CD4-positive, alpha-beta T cell treated with Interleukin-10 for 1 hour (primary cell): ENCODE measurements around the gene HPCA.

Experiments used
- DNase-seq: peaks from one replicate; pipeline ENCODE4 v3.0.0-alpha.2; 2020

Gene HPCA

DNA sequence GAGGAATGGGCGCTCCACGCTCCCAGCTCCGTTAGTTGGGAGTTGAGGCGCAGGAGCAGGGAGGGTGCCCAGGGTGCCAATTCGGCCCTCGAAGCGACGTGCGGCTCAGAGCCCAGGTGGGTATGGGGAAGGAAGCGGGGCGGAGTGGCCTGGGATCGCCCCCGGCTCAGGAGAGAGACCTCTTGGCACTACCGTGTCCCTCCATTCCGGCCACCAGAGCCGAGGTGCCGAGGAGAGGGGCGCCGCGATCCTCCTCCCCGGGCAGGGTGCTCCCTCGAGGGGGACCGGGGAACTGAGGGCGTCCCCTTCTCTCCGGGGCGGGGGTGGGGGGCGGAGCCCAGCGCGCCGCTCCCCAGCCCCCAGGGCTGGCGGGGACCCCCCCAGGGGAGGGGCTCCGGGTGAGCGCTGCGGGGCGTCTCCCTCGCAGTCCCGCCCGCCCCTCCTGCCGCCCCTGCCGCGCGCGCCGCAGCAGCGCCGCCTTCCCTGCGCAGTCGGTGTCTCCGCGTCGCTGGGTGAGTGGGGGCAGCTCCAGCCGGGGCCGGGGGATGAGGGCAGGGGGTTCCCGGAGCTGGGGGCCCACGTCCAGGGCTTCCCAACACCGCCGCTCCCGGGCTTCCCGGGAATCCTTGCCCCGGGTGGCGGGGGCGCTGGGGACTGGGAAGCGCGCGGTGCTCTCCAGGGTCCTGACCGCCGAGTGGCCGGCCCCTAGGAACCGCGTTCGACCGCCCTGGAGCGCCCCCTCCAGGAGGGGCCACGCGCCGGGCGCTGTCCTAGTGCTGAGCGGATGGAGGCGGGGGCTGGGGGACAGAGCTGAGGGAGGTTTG lies at the start of gene HPCA:
HPCA (plus strand) TSS at position 488 of the 824 bp plus-strand sequence. CDS start 2,408 bp downstream, outside the sequence.
- no peak for DNase-seq

DNA sequence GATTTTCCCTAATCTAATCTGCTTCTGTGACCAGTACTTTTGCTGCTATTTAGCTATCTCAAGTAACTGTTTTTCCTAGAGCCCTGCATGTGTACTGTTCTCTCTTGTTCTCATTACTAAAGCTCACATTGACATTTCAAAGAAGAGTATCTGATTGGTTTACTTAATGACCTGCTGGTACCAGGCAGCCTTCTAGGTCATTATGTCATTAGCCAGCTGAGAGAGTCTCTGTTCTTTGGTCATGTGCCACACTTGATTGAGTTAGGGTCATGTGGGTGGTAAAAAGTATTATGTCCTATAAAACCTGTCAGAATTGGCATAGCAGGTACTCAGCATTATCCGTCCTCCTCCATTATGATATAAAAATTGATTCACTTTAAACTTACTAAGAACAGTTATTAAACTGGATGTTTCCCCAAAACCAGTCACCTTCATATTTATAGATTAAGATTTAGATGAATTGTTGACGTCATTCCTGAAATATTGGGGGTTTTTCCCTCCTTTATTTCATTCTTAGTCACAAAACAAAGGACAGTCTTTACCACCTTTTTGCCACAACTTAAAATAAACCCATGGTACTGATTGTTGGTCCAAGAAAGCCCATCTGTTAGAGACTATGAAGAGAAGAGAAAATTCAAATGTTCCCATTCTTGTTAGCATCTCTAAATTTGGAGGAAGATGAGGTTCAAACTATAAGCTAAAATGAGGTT lies 37.8 kb upstream of the HPCA start:
- DNase-seq: no peak

DNA sequence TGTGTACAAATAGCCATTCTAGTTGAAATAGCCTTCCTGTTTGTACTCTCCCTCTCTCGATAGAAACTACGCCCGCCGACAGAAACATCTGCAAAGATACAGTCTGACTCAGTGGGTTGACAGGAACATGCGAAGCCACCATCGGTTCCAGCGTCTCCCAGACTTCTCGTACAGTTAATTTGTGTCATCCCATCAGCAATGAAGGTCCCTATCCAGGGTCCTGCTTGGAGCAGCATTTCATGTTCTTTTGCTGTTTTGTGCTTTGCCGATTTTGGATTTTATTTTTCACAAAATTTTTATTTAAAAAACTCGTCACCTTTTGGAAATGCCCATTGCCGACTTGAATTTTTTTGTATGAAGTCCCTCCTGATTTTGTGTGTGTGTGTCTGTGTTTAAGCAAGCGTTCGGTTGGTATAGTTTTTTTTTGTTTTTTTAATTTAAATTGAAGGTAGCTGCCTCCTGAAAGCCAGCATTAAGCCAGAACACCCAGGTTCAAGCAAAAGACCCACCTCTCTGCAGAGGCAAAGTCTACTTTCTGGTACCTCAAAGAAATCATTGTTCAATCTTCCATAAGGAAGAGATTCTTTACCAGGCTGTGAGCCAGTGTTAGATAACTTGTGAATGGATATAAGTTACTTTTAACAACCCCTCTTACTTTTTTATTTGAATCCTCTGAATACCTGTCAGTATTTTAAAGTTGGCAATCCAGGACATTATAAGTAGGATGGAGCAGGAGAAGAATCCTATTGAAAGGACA lies 30.3 kb upstream of the HPCA start:
- no peak for DNase-seq

DNA sequence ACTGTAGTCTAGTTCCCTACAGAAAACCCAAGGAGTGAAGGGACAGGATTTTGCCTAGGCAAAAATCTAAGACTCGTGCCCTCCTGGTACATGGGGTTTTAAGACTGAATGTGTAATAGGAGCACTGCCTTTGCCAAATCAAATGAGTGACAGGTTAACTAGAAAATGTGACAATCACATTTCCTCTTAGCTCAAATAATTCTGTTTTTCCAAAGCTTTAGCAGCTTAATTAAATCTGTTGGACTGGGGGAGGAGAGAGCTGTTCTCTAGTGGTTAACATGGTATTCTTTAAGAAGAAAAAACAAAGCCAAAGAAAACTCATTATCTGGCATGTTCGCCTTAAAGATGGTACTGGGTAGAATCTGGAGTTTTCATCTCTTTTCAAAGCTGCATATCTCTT lies 28.2 kb upstream of the HPCA start:
- no peak for DNase-seq

DNA sequence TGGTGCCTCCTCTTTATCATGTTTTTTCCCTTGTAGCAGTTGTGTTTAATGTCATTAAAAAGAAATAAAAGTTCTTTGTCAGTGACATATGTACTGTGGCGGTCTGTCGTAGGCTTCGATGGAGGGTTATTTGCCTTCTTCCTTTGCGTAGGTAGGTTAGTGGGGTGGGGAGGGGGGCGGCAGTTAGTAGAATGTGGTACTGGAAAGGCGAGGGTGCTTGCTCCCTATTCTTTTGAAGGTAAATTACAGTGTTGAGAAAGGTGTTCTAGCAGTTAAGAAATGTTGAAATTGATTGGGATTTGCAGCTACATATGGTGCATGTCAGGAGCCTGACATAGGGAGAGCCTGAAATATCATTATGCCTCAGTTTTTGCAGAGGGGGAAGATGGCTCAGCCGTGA lies 27.5 kb upstream of the HPCA start:
- no peak for DNase-seq

DNA sequence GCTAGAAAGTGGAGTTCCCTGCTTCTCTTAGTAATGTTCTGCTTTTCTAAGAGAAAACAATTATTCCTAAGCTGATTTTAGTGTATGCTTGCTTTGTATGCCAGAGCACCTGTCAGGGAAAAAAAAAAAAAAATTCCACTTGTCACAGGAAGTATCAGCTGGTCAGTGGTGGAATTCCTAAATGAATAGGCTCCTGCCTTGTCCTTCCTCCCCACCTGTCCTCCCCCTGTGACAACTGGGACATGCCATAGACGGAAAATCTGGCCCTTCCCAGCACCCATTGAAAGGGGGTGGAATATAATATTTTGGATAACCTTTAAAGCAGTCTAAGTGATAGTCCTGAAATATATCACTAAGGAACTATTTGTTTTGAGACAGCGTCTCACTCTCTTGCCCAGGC lies 26.4 kb upstream of the HPCA start:
- no peak for DNase-seq

DNA sequence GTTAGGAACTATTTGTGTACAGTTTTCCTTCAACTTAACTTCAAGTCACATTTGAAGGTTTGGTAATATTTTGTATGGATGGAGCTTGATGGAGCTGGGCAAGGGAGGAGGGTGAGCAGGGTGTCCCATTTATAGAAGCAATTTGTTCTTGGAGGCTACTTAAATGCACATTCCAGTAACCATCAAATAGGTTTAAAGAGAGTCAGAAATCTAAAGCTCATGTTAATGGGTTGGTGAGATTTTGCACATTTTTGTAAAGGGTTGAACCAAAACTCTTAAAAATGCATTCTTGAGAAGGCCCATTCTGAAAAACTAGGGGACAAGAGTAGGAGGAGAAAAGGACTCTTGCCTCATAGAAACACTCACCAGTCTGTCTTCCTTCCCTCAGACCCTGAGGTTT lies 25.7 kb upstream of the HPCA start:
- DNase-seq: no peak

DNA sequence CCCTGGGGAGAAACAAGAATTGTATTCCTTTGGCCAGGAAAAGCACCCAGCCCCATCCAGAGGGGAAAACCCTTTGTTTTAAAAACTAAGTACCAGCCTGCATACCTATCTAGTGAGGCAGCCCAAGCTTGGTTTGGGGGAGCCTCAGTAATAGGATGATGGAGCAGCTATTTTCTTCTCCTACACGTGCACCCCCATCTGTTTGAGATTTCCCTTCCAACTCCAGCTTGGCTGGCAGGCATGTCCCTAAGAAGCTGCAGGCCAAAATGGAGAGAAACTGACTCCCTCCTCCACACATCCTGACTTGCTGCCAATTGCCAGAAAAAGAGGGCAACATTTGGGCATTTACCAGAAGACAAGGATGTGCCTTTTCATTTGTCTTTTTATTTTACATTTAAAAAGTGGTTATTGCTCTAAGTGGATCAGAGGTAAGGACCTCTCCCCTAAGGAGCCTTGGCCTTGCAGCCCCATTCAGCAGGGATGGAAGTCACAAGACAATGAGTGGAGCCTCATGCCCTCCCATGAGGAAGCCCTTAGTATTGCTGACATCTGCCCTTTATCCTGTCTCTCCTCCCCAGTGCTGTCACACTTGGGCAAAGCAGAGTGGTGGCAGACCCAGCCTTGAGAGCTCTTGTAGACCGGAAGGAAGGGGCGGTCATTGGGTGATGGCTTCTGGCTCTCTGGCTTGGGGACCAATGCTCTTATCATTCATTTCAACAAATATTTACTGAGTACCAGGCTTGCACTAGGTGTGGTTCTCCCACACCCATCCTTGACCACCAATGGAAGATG lies 24.2 kb upstream of the HPCA start:
- no peak for DNase-seq

DNA sequence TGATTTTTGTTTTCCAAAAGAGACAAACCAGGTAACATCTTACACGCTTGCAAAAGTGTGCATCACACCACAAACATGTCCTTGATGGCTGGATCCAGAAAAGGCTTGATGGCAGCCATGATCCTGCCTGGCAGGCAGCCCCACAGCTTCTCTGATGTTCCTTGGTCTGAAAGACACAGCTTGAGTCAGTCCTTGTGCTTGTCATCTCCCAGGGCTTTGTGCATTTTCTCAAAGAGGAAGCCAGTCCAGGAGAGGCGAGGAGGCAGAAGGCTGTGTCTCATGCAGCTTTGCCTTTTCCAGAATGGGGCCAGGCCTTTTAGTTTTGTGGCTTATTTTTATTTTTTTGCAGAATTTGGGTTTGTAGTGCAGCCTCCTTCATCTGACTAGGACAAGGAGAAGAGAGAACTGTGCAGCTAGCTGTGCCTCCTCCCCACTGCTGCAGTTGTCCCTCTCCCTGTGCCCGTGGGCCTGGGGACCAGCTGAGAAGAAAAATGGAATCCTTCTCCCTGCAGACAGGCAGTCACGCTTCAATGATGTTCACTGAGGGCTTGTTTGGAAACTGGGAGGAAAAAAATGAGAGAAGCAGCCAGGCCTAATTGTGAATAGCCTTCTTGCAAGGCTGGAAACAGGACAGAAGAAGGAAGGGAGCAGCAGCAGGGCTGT lies 22.9 kb upstream of the HPCA start:
- DNase-seq: no peak

DNA sequence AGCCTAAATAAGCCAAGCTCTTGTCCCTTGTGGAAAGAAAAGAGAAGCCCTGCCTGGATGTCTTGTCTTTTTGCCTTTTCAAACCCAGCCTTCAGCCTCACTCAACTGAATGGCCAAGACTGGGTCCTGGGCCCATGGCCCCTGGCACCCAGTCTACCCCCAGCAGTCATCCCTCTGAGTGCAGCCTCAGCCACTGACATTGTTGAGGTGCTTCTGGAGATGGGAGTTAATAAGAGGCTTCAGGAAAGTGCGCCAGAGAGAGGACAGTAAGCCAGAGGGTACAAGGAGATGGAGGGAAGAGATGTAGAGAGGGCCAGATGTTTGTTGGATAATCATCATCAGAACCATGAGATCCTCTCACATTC lies 22.4 kb upstream of the HPCA start:
- no peak for DNase-seq

DNA sequence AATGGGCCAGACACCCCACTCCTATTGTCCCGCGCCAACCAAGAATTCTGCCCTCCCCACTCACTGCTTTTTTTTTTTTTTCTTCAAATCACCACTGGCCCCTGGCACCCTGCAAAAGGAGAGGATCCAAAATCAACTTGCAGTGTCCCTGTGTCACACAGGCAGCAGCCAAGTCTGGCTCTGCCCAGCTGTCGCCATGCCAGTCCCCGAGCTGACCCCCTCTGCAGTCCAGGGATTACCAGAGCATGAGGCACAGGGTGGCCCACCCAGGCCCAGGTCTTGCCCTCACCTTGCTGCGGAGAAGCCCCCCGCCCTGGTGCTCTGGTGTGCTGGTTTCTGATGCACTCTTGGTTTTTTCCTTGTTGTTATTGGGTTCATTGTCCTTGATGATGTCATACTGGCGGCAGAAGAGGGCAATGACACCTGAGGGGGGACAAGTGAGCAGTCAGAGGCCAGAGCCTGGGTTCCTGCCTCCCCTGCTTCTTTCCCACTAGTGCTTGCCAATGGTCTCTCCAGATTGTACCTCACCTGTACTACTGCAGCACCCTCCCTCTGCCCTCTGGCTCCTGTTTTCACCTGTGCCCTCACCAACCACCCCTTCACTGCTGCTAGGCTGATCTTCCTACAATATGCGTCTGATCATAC lies 21.8 kb upstream of the HPCA start:
- no peak for DNase-seq

DNA sequence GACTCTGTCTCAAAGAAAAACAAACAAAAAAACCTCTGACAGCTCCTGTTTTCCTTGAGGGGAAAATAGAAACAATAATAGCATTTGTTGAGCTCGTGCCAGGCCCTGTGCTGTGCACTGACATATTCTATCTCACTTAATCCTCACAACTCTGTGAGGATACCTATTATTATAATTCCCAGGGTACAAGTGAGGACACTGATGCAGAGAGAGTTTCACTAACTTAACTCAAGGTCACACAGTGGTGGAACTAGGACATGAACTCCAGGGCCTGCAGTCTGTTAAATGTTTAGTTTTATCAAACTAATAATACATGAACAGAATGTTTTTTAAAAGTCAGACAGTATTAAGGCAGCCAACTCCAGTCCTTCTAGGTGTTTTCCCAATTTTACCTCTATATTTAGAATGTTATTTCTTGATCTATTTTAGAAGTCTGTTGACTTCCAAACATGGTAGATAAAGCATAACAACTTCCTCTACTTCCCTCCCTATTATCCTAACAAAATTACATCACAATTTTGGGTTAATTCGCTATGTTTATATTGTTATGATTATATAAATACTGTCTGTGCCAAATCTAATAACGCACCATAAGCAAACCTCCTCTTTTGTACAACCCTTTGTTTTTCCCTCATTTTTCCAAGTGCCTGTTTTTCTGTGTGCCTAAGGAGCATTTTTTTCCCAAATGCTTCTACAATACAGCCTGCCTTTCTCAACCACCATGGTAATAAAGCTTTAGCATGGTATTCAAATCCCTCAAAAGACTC lies 20.5 kb upstream of the HPCA start:
- no peak for DNase-seq

DNA sequence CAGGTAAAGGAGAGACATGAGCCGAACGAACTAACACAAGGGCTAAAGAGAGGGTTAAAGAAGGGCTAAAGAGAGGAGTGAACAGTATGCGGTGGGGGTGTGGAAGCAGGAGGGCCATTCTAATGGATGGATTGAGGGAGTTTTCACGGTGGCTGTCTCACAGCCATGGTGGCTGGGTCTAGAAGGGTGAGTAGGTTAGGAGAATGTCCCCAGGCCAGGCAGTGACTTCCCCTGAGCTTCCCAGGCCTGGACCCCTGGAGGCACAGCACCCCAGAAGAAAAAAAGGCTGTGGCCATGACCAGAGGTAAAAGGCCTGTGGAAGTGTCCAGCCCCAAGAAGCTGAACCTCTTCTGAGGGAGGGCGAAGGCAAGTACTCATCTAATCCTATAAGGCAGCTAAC lies 19.1 kb upstream of the HPCA start:
- no peak for DNase-seq

DNA sequence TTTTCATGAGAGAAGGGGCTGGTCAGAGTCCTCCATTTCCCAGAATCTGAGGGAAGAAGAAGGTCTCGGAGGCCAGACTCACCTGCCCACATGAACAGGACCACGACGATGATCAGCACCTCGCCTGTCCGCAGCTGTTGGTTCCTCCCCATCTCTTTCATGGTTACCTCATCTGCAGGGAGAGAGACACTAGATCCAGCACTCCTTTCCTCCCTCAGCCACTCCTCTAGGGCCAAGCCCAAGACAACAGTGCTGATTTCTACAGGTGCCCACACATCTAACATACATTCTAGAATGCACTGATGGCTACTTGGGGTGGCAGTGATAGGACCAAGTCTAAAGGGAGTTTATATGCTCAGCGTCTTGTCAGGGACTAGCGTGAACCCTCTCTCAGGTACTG lies 18.6 kb upstream of the HPCA start:
- no peak for DNase-seq

DNA sequence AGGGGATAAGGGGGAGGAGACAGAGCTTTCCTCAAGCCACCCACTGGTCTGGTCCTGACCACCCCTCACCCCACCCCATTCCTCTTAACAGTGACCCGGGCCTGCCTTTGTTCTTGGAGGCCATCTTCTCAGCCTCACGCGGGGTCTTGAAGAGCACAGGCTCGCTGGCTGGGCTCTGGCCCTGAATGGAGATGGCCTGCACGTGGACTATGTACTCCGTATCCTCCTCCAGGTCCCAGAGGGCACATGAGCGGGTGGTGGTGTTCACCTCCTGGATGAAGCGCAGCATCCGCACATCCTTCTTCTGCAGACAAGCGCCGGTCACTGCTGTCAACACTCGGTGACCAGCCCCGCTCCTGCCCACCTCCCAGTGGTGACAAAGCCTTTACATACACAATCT lies 18.2 kb upstream of the HPCA start:
- DNase-seq: no peak

DNA sequence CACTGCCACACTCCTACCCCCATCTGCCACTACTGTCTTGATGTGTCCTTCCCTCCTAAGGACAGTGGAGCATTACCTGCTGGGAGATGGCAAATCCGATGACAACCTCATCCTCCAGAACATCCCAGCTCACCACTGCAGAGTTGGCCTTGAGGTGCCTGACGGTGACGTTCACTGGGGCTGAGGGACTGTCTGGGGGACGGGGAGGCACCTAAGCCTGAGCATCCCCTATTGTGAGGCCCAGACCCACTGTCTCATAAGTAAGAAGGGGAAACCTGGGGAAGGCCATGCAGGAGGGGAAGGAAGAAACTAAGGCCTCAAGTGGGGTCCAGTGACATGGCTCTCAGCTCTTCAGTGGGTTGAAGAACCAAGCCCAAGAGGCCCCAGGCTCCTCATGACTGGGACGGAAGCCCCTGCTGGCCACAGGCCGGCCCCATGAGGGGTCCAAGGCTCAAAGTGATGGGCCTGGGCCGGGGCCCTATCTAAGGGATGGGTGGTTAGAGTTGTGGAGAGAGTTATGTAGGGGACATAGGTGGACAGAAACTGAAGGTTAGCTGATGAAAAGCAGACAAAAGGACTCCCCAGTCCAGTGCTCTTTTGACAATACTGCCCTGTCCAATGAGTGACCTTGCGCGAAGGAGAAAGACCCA lies 17.4 kb upstream of the HPCA start:
- no peak for DNase-seq

DNA sequence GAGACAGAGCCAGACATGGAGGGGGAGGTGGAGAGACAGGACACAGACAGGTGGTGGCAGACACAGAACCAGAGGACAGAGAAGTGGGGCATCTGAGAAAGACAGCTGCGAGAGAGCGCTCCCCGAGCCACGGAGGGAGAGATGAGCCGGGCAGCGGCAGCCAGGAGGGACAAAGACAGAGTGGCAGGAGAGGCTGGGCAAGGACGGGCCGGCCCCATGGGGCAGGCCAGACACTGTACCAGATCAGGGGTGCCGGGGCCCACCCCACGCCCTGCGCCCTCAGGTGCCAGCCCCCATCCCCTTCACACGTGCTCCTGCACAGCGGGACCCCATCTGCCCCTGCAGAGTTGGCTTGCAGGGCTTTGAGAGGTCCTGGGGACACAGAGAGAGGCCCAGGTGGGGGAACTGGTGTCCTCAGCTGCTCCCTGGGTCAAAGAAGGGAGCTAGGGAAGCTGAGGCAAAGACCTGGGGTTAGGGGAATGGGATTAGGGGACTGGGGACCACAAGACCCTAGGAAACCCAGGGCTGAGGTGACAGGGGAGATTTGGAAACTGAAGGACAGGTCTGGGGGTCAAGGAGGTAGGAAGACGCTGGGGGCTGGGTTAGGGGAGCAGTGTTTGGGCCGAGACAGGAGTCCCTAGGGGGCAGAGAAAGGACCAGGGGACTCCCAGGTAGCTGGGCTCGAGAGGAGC lies 16.2 kb upstream of the HPCA start:
- no peak for DNase-seq

DNA sequence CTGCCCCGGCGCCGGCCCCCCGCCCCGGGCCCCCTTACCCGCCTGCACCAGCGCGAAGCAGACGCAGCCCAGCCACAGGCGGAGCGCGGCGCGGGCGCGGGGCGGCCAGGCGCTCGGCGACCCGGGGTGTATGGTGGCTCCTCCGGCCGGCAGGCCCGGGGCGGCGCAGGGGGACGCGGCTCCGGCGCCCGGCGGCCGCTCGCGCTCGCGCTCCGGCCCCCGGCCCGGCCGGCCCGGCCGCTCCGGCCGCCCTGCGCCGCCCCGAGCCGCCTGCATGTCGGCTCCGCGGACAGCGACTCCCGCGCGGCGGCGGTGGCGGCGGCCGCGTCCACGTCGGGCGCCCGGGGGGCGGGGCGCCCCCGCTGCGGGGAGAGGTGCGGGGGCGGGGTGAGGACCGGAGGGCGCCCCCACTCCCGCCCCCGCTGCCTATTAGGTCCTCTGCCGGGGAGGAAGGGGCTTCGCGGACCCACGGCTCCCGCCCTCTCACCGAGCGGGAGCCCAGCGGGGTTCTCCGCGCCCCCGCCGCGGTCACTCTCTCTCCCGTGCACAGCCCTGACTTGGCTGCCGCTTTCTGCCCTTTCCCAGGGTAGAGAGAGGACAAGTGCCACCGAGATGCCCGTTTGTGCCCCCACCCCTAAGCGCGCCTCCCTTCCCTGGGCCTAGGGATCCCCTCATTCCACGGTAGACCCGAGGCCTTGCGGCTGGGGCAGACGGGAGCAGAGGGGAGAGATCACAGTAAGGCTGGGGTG lies 15.5 kb upstream of the HPCA start, which contains the start of gene FNDC5:
FNDC5 (minus strand) TSS at position 298 of the 749 bp plus-strand sequence.
- no peak for DNase-seq
